KOPT-K1 (cell line): ENCODE measurements around the gene CD93.

Experiments used
- H3K27ac ChIP-seq: fragments of 200-600 bp; sonication (generic); 2 replicates; pipeline ENCODE4 v1.5.1; 2016; ENCODE audit warnings: antibody characterized with exemption, mild to moderate bottlenecking, low read depth, low read length; ENCODE audit not compliant: poor library complexity, severe bottlenecking
- H3K36me3 ChIP-seq: fragments of 200-600 bp; sonication (generic); 2 replicates; pipeline ENCODE4 v1.5.1; 2017; ENCODE audit warnings: antibody characterized with exemption, mild to moderate bottlenecking, low read length, moderate library complexity; ENCODE audit not compliant: insufficient read depth
- H3K9me3 ChIP-seq: fragments of 200-600 bp; sonication (generic); 2 replicates; pipeline ENCODE4 v1.5.1; 2017; ENCODE audit warnings: antibody characterized with exemption, low read length, mild to moderate bottlenecking; ENCODE audit not compliant: insufficient read depth, poor library complexity, severe bottlenecking

The CD93 gene

DNA sequence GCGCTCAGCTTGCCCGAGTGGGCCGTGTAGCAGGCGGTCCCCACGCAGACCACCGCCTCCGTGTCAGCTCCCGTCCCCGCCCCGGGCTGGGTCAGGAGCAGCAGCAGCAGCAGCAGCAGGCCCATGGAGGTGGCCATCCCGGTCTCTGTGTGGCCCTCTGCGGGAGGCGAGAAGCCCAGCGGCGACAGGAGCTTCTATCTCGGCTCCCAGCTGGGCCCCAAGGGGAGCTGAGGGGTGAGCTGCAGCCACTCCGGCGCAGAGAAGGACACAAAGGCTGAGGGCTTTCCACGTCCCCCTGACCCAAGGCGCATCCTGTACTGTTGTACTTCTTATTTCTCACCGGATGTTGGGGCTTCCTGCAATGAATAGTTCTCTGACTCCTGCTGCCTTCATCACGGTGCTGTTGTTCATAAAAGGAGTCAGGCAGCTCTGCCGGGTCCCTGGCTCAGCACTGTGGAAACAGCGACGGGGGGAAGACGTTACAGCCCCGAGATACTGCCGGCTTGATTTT lies at the start of gene CD93:
Gene CD93, minus strand, starts transcription at position 269 of the 511 bp plus-strand sequence. Its CDS starts 132 bp downstream, at position 137.
- Histone ChIP-seq H3K27ac (no peak within 1 kb of the TSS), H3K36me3 (no peaks in the 10 kb centered on the region), H3K9me3 (no peaks in the 10 kb centered on the region)

DNA sequence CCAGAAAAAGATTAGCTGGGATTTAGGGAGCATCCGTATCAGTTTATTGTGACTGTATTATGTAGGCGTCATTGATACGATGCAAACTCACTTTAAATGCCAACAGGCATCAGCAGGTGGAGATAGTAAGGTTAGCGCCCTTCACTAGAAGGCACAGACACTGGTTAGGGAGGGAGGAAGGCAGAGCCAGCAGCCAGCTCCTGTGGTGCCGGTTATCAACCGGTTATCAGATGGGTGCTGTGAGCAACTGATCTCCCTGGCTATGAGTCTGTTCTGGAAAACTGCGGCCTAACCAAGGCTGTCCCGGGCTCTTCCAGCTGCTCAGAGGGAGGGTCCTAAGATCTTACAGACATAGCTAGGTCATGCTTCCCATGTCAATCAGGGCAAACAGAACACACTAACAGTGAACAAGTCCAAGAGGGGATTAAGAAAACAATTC lies 47.5 kb upstream of the CD93 start:
- H3K27ac ChIP-seq: no peak overlapping the region
- H3K36me3 ChIP-seq: no peaks in the 10 kb centered on the region
- no peaks in the 10 kb centered on the region for H3K9me3 ChIP-seq

- Histone ChIP-seq H3K27ac (no peak overlapping the region), H3K9me3 (no peaks in the 10 kb centered on the region), H3K36me3 (no peaks in the 10 kb centered on the region)
Measured at GRCh38 chr20:23132930-23133559, 46.9 kb upstream of the CD93 start.

DNA sequence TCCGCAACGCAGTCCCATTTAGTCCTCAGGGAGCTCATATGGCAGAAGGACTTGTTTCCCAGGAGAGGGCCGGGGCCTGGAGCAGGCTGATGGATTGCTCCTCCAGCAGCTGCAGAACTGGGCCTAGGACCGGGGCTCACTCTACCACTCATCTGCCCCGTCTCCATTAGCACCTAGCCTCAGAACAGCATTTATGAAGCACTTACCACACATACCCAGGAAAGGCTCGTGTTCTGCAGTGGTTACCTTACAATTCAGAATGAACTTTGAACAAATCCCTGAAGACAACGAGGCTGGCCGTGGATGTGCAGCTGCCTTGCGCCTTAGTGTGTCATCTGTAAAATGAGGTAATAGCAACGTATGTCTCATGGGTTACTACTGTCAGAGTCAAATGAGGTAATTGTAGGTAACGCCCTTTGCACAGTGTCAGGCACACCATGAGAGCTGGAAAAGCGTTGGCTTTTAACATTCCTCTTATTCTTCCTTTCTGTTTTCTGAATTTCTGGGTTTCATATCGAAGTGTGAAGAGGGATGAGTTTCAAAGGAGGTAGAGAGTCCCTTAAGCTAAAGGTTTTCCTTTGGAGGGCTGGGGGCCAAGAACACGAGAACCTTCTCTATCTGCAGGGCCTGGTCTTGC lies 46.3 kb upstream of the CD93 start:
- H3K36me3 ChIP-seq: no peaks in the 10 kb centered on the region
- H3K27ac ChIP-seq: no peak overlapping the region
- no peaks in the 10 kb centered on the region for H3K9me3 ChIP-seq

GRCh38 chr20:23131766-23132165 lies 45.6 kb upstream of the CD93 start:
- Histone ChIP-seq H3K9me3 (no peaks in the 10 kb centered on the region), H3K36me3 (no peaks in the 10 kb centered on the region), H3K27ac (no peak overlapping the region)

DNA sequence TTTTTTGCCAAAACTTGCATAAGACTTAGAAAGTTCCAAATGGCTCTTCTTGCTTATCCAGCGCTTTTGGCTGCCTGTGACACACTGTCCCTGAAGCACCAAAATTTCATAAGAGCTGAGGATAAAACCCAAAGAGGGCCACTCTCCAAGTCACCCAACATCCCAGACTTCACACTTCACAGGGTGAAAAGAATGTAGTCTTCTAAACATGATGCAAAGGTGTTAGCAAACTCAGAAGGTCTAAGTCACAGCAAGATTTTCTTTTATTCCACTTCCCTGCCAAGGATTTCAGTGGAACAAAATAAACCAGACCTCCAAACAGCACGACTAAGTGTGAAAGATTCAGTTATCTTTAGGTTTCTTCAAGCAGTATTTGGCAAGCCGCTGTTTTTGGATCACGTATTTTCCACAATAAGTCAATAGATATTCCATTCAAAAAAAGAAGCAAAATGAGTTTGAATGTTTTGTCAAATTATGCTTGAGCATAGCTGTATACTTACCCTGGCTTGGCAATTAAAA lies 44.6 kb upstream of the CD93 start:
- Histone ChIP-seq H3K27ac (no peak overlapping the region), H3K9me3 (no peaks in the 10 kb centered on the region), H3K36me3 (no peaks in the 10 kb centered on the region)

DNA sequence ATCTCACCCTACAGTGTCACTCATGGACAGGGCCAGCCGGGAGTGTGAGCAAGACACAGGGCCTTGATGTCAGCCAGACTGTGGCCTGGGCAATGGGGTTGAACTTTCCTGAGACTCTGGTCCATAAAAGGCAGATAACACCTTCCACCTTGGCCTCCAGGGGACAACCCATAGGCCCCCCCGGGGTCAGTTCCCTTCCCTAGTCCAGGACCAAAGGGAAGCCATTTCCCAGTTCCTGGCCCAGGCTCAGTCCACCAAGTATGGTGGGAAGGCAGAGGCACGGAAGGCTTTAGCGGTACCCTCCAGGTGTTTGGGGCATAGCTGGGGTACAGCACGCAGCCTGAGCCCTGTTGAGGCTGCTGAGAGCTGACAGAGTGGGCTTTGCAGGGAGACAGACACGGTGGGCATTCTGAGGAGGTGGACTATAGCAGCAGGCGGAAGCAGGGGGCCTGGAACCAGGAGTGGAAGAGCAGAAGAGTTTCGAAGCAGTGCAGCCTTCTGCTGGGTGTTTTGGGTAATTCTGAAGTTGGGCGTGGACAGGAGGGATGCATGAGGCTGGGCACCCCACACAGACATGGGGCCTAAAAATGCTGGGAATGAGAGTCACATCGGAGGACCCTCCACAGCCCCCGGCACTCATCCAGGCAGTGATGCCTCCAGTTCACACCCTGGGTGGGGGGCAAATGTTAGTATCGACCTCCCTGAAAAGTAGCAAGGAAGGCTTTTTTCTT lies 43.9 kb upstream of the CD93 start:
- Histone ChIP-seq H3K27ac (no peak overlapping the region), H3K36me3 (no peaks in the 10 kb centered on the region), H3K9me3 (no peaks in the 10 kb centered on the region)

- H3K9me3 ChIP-seq: no peaks in the 10 kb centered on the region
- H3K36me3 ChIP-seq: no peaks in the 10 kb centered on the region
- no peak overlapping the region for H3K27ac ChIP-seq
Measured at GRCh38 chr20:23129266-23129665, 43.1 kb upstream of the CD93 start.

DNA sequence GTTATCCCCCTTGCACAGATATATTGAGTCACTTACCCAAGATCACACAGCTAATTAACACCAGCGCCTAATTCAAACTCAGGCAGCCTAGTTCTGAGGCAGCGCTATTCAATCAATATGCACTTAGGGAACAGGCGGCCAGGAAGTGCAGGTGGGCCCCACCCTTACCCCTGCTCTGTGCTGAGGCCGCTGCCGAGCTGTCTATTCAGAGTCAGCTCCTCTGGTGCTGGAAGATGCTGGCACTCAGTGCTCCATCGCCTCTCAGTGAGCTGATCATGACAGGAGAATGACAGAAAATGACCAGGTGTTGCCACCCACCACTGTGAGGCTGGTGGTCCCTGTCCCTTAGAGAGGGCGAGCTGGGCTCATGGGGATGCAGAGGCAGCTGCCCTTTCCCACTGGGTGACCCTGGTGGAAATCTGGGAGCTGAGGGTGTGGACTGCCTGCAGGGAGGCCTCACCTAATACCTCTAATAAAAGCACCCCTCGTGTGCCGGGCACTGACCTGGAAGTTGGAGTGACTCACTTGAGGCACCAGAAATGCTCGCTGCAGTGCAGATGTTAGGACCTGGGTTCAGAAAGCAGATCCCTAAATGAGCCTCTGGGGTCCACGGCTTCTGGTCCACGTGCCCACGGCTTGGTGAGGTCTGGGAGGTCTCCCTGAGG lies 42.5 kb upstream of the CD93 start:
- Histone ChIP-seq H3K9me3 (no peaks in the 10 kb centered on the region), H3K27ac (no peak overlapping the region), H3K36me3 (no peaks in the 10 kb centered on the region)

DNA sequence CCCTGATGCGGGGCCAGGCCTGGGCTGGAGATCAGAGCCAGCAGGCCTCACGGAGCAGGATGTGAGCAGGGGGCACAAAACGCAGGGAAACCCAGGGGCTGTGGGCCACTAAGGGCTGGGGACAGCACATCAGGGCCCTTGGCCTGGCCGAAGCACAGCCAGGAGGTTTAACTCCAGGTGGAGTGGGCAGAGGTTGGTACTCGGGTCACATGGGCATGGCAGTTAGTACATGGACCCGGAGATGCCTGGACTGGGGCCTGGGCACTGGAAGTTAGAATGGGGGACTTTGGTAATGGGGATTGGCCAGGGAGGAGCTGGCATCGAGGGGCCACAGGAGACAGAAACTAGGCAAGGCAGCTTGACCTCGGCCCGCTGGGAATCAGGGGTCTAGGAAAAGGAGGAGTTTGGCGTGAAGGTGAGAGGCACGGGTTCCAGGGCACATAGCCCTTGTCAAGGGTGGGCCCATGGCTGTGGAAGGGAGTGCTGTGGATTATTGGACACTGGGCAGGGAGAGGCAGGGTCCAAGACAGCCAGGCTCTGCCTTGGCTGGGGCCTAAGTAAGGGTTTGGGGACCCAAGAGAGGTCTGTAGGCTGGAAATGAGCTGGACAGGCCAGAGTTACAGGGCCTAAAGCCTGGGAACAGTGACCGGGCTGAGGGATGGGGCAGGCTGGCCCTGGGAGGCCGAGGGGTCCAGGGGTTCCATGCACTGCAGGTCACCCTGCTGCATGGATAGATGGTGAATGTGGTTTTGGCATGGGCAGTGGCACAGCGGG lies 41.6 kb upstream of the CD93 start:
- Histone ChIP-seq H3K9me3 (no peaks in the 10 kb centered on the region), H3K27ac (no peak overlapping the region), H3K36me3 (no peaks in the 10 kb centered on the region)

DNA sequence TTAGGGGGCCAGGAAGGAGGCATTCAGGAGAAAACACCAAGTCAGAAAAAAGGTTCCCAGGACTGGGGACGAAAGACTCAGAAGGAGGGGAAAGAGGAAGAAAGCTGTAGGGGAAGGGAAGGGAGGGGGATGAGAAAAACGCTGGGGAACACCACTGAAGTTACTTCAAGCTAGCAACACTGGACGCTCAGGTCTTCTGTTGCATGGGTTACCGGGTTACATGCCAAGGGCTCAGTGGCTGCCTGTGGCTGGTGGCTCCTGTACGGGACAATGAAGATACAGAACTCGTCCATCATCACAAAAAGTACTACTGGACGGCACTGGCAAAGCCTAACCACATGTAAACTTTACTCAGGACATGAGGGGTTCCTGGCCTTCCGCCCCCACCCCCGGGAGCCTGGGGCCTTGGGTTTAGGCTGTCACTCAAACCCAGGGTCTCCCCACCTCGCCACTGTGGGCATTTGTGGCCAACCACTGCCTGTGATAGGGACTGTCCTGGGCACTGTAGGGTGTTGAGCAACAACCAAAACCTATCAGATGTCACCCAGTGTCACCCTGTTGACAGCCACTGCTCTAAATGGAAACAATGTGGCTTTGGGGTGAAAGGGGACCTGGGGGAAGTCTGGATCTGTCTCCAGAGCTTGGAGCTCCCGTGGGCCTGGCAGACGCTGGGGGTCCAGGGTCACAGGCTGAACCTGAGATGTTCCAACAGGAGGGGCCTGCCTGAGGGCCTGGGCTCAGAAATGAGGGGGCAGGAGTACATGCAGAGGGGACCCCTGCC lies 40.3 kb upstream of the CD93 start:
- Histone ChIP-seq H3K9me3 (no peaks in the 10 kb centered on the region), H3K36me3 (no peaks in the 10 kb centered on the region), H3K27ac (no peak overlapping the region)

- Histone ChIP-seq H3K9me3 (no peaks in the 10 kb centered on the region), H3K36me3 (no peaks in the 10 kb centered on the region), H3K27ac (no peak overlapping the region)
Measured at GRCh38 chr20:23125625-23126191, 39.6 kb upstream of the CD93 start.

GRCh38 chr20:23125159-23125558 lies 39.0 kb upstream of the CD93 start:
- no peaks in the 10 kb centered on the region for H3K36me3 ChIP-seq
- H3K9me3 ChIP-seq: no peaks in the 10 kb centered on the region
- no peak overlapping the region for H3K27ac ChIP-seq
